HEK293 (cell line): Measurements from ENCODE around the gene GRIN2A.

ENCODE experiments used
- CTCF ChIA-PET: fragments of 350-600 bp; formaldehyde crosslinking; extraction: SDS; loops from one replicate; lab custom pipeline; 2021; ENCODE audit warnings: antibody characterized with exemption; lab: Yijun Ruan, JAX
- POLR2A ChIA-PET: fragments of 300-600 bp; formaldehyde crosslinking; extraction: SDS; loops from one replicate; lab custom pipeline; 2020; ENCODE audit warnings: antibody characterized with exemption, inconsistent platforms; lab: Yijun Ruan, JAX
- H3K27ac ChIP-seq: fragments of 200-500 bp; sonication (Bioruptor generic); 2 replicates; pipeline ENCODE4 v1.5.1; 2014; ENCODE audit warnings: low read depth, low read length, control low read depth, inconsistent platforms; ENCODE audit errors: extremely low read depth
- H3K36me3 ChIP-seq, 2 experiments: fragments of 200-500 bp in 1 of 2; sonication (Bioruptor generic) in 1 of 2; 1 replicate in 1 of 2; 2 replicates in 1 of 2; pipeline ENCODE4 v1.5.1; 2014 to 2017; ENCODE audit warnings: inconsistent platforms in 2 of 2, low read length in 2 of 2; ENCODE audit not compliant: control insufficient read depth in 2 of 2, insufficient read depth in 1 of 2
- H3K4me1 ChIP-seq: fragments of 200-500 bp; sonication (Bioruptor generic); 2 replicates; pipeline ENCODE4 v1.5.1; 2014; ENCODE audit warnings: mild to moderate bottlenecking, low read length, inconsistent platforms; ENCODE audit not compliant: control insufficient read depth, insufficient read depth
- H3K4me3 ChIP-seq: 2 replicates; pipeline ENCODE4 v1.5.1; 2011; ENCODE audit warnings: low read depth, mild to moderate bottlenecking, control low read depth, low read length, moderate library complexity
- H3K9me3 ChIP-seq: fragments of 200-500 bp; sonication (Bioruptor generic); 2 replicates; pipeline ENCODE4 v1.5.1; 2014; ENCODE audit warnings: low read depth, low read length, inconsistent platforms; ENCODE audit not compliant: control insufficient read depth, insufficient read depth
- MEIS1 ChIP-seq: sonication (generic); formaldehyde crosslinking; IDR thresholded peaks from 2 replicates; pipeline ENCODE4 v1.8.1; 2022; ENCODE audit warnings: missing genetic modification reagents, mild to moderate bottlenecking, borderline replicate concordance
- SETDB1 ChIP-seq: IDR thresholded peaks from one replicate; pipeline ENCODE4 v1.6.1; 2017; ENCODE audit warnings: mild to moderate bottlenecking, low read length, moderate library complexity, mixed read lengths; ENCODE audit not compliant: insufficient read length
- ZFP3 ChIP-seq: fragments of 450-650 bp; formaldehyde crosslinking; IDR thresholded peaks from 2 replicates; pipeline ENCODE4 v1.5.1; 2016; ENCODE audit warnings: low read depth, missing biosample characterization, missing genetic modification characterization
- ZNF16 ChIP-seq: fragments of 450-650 bp; formaldehyde crosslinking; IDR thresholded peaks from 2 replicates; pipeline ENCODE4 v1.5.1; 2016; ENCODE audit warnings: low read depth, missing biosample characterization, missing genetic modification characterization
- ZNF19 ChIP-seq: fragments of 450-650 bp; formaldehyde crosslinking; IDR thresholded peaks from 2 replicates; pipeline ENCODE4; 2016; ENCODE audit warnings: missing biosample characterization, missing genetic modification characterization, low read depth
- ZNF311 ChIP-seq: fragments of 450-650 bp; formaldehyde crosslinking; IDR thresholded peaks from 2 replicates; pipeline ENCODE4 v1.5.1; 2017; ENCODE audit warnings: missing biosample characterization, missing genetic modification characterization, borderline replicate concordance
- ZNF555 ChIP-seq: fragments of 450-650 bp; formaldehyde crosslinking; conservative IDR thresholded peaks from 2 replicates; pipeline ENCODE4 v1.5.1; 2017; ENCODE audit warnings: missing biosample characterization, mild to moderate bottlenecking, missing genetic modification characterization, inconsistent platforms
- ZNF626 ChIP-seq: fragments of 450-650 bp; sonication (Bioruptor Pico); formaldehyde crosslinking; IDR thresholded peaks from 2 replicates; pipeline ENCODE4 v1.5.1; 2018; ENCODE audit warnings: missing biosample characterization, missing genetic modification characterization, inconsistent platforms
- ZNF658 ChIP-seq: fragments of 450-650 bp; formaldehyde crosslinking; IDR thresholded peaks from 2 replicates; pipeline ENCODE4; 2016; ENCODE audit warnings: missing biosample characterization, missing genetic modification characterization
- ZNF830 ChIP-seq: fragments of 450-650 bp; IDR thresholded peaks from 2 replicates; pipeline ENCODE4 v1.5.0; 2018; ENCODE audit warnings: missing biosample characterization, missing genetic modification characterization, low read depth, mild to moderate bottlenecking, moderate library complexity
- TF ChIP-seq, protein P1 (sequence below): fragments of 450-650 bp; formaldehyde crosslinking; IDR thresholded peaks from 2 replicates; pipeline ENCODE4 v1.5.1; 2017; ENCODE audit warnings: missing biosample characterization, missing genetic modification characterization
- TF ChIP-seq, protein P2 (sequence below): fragments of 450-650 bp; formaldehyde crosslinking; IDR thresholded peaks from 2 replicates; pipeline ENCODE4 v1.5.1; 2017; ENCODE audit warnings: missing biosample characterization, missing genetic modification characterization
- TF ChIP-seq, protein P3 (sequence below): fragments of 450-650 bp; formaldehyde crosslinking; IDR thresholded peaks from 2 replicates; pipeline ENCODE4 v1.5.1; 2016; ENCODE audit warnings: missing biosample characterization, missing genetic modification characterization
- TF ChIP-seq, protein P4 (sequence below): fragments of 450-650 bp; formaldehyde crosslinking; IDR thresholded peaks from 2 replicates; pipeline ENCODE4 v1.5.1; 2017; ENCODE audit warnings: missing biosample characterization, missing genetic modification characterization
- TF ChIP-seq, protein P5 (sequence below): fragments of 450-650 bp; formaldehyde crosslinking; IDR thresholded peaks from 2 replicates; pipeline ENCODE4 v1.5.0; 2017; ENCODE audit warnings: missing biosample characterization, missing genetic modification characterization, borderline replicate concordance
- TF ChIP-seq, protein P6 (sequence below): fragments of 450-650 bp; formaldehyde crosslinking; IDR thresholded peaks from 2 replicates; pipeline ENCODE4 v1.5.1; 2016; ENCODE audit warnings: missing biosample characterization, missing genetic modification characterization, borderline replicate concordance
- TF ChIP-seq, protein P7 (sequence below): fragments of 450-650 bp; formaldehyde crosslinking; IDR thresholded peaks from 2 replicates; pipeline ENCODE4 v1.5.1; 2017; ENCODE audit warnings: missing biosample characterization, mild to moderate bottlenecking, missing genetic modification characterization, moderate library complexity

Gene GRIN2A

DNA sequence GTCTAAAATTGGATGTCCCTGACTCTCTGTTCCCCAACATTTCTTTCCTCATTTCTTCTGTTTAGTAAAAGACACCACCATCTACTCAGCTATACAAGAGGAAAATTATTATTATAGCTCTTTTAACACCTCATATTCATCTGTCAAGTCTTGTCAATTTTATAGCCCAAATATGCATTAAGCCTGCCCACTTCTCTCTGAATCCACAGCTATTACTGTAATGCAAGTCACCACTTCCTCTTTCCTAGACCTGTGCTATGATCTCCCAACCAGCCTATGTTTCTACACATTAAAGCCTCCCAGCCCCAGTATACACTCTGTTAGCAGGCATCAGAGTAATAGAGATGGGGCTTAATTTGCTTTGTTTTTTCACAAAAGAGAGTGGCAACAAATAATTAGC is 252.9 kb downstream of the GRIN2A start:
- POLR2A ChIA-PET = no interaction called here
- TF ChIP-seq ZNF311 (tag by site-specific recombination) = no peak
- TF ChIP-seq, all 188 proteins: peak for 0
- Histone ChIP-seq H3K4me3 (no peak overlapping the region), H3K27ac (no peak overlapping the region), H3K9me3 (no peaks in the 10 kb centered on the region), H3K36me3 (no peaks in the 10 kb centered on the region), H3K4me1 (no peaks in the 10 kb centered on the region)
- CTCF ChIA-PET = no interaction called here

DNA sequence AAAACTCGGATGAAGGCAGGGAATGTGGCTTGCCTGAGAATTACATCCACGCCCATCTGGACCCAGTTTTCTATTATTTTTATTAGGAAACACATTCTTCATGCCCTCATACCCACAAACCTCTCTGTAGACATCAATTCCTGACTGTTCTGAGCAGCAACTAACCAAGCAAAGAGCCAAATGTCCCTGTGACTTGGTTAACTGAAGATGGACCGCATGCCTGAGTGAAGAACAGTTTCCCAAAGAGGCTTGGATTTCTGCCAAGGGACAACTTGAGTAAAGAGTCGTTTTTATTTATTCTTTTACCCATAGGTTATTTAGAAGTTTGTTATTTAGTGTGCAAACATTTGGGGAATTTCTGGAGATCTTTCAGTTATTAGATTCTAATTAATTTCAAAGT is 259.8 kb downstream of the GRIN2A start:
- TF ChIP-seq ZNF830 (tag by site-specific recombination) (no peak), SETDB1 (no peak), ZNF19 (tag by site-specific recombination) (no peak), ZNF16 (tag by site-specific recombination) (no peak), ZFP3 (tag by site-specific recombination) (no peak), ZNF658 (tag by site-specific recombination) (no peak), ZNF555 (tag by site-specific recombination) (no peak), MEIS1 (CRISPR knock-in tag) (no peak), ZNF626 (tag by site-specific recombination) (no peak)
- TF ChIP-seq, protein P1, sequence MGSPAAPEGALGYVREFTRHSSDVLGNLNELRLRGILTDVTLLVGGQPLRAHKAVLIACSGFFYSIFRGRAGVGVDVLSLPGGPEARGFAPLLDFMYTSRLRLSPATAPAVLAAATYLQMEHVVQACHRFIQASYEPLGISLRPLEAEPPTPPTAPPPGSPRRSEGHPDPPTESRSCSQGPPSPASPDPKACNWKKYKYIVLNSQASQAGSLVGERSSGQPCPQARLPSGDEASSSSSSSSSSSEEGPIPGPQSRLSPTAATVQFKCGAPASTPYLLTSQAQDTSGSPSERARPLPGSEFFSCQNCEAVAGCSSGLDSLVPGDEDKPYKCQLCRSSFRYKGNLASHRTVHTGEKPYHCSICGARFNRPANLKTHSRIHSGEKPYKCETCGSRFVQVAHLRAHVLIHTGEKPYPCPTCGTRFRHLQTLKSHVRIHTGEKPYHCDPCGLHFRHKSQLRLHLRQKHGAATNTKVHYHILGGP (tag by site-specific recombination) = no peak
- TF ChIP-seq, protein P2, sequence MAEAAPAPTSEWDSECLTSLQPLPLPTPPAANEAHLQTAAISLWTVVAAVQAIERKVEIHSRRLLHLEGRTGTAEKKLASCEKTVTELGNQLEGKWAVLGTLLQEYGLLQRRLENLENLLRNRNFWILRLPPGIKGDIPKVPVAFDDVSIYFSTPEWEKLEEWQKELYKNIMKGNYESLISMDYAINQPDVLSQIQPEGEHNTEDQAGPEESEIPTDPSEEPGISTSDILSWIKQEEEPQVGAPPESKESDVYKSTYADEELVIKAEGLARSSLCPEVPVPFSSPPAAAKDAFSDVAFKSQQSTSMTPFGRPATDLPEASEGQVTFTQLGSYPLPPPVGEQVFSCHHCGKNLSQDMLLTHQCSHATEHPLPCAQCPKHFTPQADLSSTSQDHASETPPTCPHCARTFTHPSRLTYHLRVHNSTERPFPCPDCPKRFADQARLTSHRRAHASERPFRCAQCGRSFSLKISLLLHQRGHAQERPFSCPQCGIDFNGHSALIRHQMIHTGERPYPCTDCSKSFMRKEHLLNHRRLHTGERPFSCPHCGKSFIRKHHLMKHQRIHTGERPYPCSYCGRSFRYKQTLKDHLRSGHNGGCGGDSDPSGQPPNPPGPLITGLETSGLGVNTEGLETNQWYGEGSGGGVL = no peak
- TF ChIP-seq, protein P3, sequence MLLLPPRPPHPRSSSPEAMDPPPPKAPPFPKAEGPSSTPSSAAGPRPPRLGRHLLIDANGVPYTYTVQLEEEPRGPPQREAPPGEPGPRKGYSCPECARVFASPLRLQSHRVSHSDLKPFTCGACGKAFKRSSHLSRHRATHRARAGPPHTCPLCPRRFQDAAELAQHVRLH (tag by site-specific recombination) = no peak
- TF ChIP-seq, protein P4, sequence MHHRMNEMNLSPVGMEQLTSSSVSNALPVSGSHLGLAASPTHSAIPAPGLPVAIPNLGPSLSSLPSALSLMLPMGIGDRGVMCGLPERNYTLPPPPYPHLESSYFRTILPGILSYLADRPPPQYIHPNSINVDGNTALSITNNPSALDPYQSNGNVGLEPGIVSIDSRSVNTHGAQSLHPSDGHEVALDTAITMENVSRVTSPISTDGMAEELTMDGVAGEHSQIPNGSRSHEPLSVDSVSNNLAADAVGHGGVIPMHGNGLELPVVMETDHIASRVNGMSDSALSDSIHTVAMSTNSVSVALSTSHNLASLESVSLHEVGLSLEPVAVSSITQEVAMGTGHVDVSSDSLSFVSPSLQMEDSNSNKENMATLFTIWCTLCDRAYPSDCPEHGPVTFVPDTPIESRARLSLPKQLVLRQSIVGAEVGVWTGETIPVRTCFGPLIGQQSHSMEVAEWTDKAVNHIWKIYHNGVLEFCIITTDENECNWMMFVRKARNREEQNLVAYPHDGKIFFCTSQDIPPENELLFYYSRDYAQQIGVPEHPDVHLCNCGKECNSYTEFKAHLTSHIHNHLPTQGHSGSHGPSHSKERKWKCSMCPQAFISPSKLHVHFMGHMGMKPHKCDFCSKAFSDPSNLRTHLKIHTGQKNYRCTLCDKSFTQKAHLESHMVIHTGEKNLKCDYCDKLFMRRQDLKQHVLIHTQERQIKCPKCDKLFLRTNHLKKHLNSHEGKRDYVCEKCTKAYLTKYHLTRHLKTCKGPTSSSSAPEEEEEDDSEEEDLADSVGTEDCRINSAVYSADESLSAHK = no peak
- TF ChIP-seq, protein P5, sequence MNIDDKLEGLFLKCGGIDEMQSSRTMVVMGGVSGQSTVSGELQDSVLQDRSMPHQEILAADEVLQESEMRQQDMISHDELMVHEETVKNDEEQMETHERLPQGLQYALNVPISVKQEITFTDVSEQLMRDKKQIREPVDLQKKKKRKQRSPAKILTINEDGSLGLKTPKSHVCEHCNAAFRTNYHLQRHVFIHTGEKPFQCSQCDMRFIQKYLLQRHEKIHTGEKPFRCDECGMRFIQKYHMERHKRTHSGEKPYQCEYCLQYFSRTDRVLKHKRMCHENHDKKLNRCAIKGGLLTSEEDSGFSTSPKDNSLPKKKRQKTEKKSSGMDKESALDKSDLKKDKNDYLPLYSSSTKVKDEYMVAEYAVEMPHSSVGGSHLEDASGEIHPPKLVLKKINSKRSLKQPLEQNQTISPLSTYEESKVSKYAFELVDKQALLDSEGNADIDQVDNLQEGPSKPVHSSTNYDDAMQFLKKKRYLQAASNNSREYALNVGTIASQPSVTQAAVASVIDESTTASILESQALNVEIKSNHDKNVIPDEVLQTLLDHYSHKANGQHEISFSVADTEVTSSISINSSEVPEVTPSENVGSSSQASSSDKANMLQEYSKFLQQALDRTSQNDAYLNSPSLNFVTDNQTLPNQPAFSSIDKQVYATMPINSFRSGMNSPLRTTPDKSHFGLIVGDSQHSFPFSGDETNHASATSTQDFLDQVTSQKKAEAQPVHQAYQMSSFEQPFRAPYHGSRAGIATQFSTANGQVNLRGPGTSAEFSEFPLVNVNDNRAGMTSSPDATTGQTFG = no peak
- TF ChIP-seq, protein P6, sequence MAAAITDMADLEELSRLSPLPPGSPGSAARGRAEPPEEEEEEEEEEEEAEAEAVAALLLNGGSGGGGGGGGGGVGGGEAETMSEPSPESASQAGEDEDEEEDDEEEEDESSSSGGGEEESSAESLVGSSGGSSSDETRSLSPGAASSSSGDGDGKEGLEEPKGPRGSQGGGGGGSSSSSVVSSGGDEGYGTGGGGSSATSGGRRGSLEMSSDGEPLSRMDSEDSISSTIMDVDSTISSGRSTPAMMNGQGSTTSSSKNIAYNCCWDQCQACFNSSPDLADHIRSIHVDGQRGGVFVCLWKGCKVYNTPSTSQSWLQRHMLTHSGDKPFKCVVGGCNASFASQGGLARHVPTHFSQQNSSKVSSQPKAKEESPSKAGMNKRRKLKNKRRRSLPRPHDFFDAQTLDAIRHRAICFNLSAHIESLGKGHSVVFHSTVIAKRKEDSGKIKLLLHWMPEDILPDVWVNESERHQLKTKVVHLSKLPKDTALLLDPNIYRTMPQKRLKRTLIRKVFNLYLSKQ (tag by site-specific recombination) = no peak
- TF ChIP-seq, protein P7, sequence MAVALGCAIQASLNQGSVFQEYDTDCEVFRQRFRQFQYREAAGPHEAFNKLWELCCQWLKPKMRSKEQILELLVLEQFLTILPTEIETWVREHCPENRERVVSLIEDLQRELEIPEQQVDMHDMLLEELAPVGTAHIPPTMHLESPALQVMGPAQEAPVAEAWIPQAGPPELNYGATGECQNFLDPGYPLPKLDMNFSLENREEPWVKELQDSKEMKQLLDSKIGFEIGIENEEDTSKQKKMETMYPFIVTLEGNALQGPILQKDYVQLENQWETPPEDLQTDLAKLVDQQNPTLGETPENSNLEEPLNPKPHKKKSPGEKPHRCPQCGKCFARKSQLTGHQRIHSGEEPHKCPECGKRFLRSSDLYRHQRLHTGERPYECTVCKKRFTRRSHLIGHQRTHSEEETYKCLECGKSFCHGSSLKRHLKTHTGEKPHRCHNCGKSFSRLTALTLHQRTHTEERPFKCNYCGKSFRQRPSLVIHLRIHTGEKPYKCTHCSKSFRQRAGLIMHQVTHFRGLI = no peak
- Histone ChIP-seq H3K4me3 (no peak overlapping the region), H3K9me3 (no peaks in the 10 kb centered on the region), H3K27ac (no peak overlapping the region), H3K36me3 (no peaks in the 10 kb centered on the region), H3K4me1 (no peaks in the 10 kb centered on the region)
- ChIA-PET CTCF (no interaction called here), POLR2A (no interaction called here)
